ENCODE measurements around the gene SCNN1B. TPM values are rescaled to one million over a fixed set of nuclear protein-coding genes. Genes with fewer than 3 reads are reported as not detected.

SCNN1B gene
- total RNA-seq, 4 donors from 2014 or later = 8.1 to 30.5 (median 11.9) TPM

DNA sequence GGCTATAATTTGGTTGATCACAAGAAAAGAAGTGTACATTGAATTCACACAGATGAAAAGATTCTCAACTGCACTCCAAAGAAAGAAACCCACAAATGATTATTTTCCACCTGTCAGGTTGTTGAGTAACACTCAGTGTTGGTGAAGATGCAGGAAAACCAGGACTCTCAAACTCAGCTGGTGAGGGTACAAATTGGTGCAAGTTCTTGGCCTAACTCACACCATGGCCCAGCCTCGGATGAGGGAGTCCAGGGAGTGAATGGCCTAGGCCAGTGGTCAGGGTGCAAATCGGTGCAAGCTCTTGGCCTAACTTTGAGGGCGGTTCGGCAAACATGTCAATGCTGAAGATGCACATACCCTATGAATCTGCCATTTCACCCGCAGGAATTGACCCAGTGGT lies 8.6 kb downstream of the SCNN1B start:
- 94 to 95% methylated on average over 5 of the region's 5 CpGs for WGBS, 2 donors
- intact Hi-C loops (cut with DNase I) = no loop called here
- Histone ChIP-seq H3K36me3 (no peaks in the 10 kb centered on the region), H3K4me3 (replicated peaks in 1 of 3) (no peak overlapping the region), H3K4me1 (no peaks in the 10 kb centered on the region), H3K27ac (no peak overlapping the region), H3K27me3 (no peaks in the 10 kb centered on the region), H3K9me3 (no peaks in the 10 kb centered on the region)
- TF ChIP-seq, protein P1, sequence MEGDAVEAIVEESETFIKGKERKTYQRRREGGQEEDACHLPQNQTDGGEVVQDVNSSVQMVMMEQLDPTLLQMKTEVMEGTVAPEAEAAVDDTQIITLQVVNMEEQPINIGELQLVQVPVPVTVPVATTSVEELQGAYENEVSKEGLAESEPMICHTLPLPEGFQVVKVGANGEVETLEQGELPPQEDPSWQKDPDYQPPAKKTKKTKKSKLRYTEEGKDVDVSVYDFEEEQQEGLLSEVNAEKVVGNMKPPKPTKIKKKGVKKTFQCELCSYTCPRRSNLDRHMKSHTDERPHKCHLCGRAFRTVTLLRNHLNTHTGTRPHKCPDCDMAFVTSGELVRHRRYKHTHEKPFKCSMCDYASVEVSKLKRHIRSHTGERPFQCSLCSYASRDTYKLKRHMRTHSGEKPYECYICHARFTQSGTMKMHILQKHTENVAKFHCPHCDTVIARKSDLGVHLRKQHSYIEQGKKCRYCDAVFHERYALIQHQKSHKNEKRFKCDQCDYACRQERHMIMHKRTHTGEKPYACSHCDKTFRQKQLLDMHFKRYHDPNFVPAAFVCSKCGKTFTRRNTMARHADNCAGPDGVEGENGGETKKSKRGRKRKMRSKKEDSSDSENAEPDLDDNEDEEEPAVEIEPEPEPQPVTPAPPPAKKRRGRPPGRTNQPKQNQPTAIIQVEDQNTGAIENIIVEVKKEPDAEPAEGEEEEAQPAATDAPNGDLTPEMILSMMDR (IDR thresholded peaks at IDR 0.05) = no peak
- no peak for TF ChIP-seq POLR2A (IDR thresholded peaks at IDR 0.05)
- no peak for DNase-seq

GRCh38 chr16:23316232-23316631 lies 14.1 kb downstream of the SCNN1B start:
- H3K36me3 ChIP-seq = no peaks in the 10 kb centered on the region
- TF ChIP-seq, protein P1 (IDR thresholded peaks at IDR 0.05) = no peak
- no peak for TF ChIP-seq POLR2A (IDR thresholded peaks at IDR 0.05)
- no peak overlapping the region for H3K4me3 ChIP-seq (replicated peaks in 1 of 3)
- no peaks in the 10 kb centered on the region for H3K9me3 ChIP-seq
- WGBS, 2 donors = 86 to 97% methylated on average over 2 of the region's 2 CpGs
- DNase-seq = no peak
- no peaks in the 10 kb centered on the region for H3K27me3 ChIP-seq
- no peak overlapping the region for H3K27ac ChIP-seq
- peaks cover 14 to 41% of the 10 kb centered on the region in 2 donors for H3K4me1 ChIP-seq
- intact Hi-C loops (cut with DNase I) = loop anchor here (5.0 kb wide), 1 partner anchor 111 kb away; no protein-coding TSS in a partner anchor

GRCh38 chr16:23316634-23317265 lies 14.6 kb downstream of the SCNN1B start:
- TF ChIP-seq POLR2A (IDR thresholded peaks at IDR 0.05) = no peak
- TF ChIP-seq, protein P1 (IDR thresholded peaks at IDR 0.05) = no peak
- Histone ChIP-seq H3K27ac (peak overlapping the region in 1 of 3 donors; percentile 52), H3K4me3 (replicated peaks in 1 of 3) (no peak overlapping the region), H3K36me3 (no peaks in the 10 kb centered on the region), H3K27me3 (no peaks in the 10 kb centered on the region), H3K9me3 (no peaks in the 10 kb centered on the region), H3K4me1 (peaks cover 14 to 44% of the 10 kb centered on the region in 2 donors)
- intact Hi-C loops (cut with DNase I) = loop anchor here (5.0 kb wide), 1 partner anchor 111 kb away; no protein-coding TSS in a partner anchor
- 71 to 78% methylated on average over 2 of the region's 2 CpGs for WGBS, 2 donors
- DNase-seq = no peak

DNA sequence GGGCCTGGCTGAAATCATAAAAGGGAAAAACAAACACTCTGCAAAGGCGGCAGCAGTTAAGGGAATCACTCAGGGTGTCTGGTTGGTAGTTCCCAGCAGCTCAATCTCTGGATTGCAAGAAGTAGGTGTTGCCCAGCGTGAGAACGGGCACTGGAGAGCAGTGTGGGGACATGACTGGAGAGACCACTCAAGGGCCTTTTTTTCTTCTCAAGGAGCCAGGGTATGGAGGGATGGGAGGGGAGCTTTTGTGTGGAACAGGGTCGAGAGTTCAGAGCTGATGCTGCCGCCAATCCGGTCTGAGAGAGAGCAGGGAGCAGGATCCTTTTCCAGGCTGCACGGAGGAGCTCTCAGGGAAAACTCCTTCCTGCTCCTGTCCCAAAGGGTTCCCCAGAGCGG lies 15.2 kb downstream of the SCNN1B start:
- whole genome bisulfite sequencing, 2 donors = 17 to 31% methylated on average over 8 of the region's 8 CpGs
- Histone ChIP-seq H3K4me1 (peaks cover 14 to 44% of the 10 kb centered on the region in 2 donors), H3K27me3 (no peaks in the 10 kb centered on the region), H3K9me3 (no peaks in the 10 kb centered on the region), H3K36me3 (no peaks in the 10 kb centered on the region), H3K27ac (peak overlapping the region in 2 of 3 donors; percentile 27 to 52), H3K4me3 (replicated peaks in 1 of 3) (no peak overlapping the region)
- intact Hi-C loops (cut with DNase I) = loop anchor here (5.0 kb wide), 1 partner anchor 110 kb away; no protein-coding TSS in a partner anchor
- DNase-seq = peak; percentile 65
- TF ChIP-seq, protein P1 (IDR thresholded peaks at IDR 0.05) = no peak
- TF ChIP-seq POLR2A (IDR thresholded peaks at IDR 0.05) = no peak

- no peak for TF ChIP-seq POLR2A (IDR thresholded peaks at IDR 0.05)
- TF ChIP-seq, protein P1 (IDR thresholded peaks at IDR 0.05) = no peak
- WGBS, 2 donors = 45 to 55% methylated on average over 2 of the region's 2 CpGs
- no peaks in the 10 kb centered on the region for H3K36me3 ChIP-seq
- no peak for DNase-seq
- intact Hi-C loops (cut with DNase I) = loop anchor here (5.0 kb wide), 1 partner anchor 110 kb away; no protein-coding TSS in a partner anchor
- H3K4me1 ChIP-seq = peaks cover 14 to 44% of the 10 kb centered on the region in 2 donors
- no peaks in the 10 kb centered on the region for H3K27me3 ChIP-seq
- no peaks in the 10 kb centered on the region for H3K9me3 ChIP-seq
- peak overlapping the region in 2 of 3 donors; percentile 27 to 52 for H3K27ac ChIP-seq
- no peak overlapping the region for H3K4me3 ChIP-seq (replicated peaks in 1 of 3)
Observed at GRCh38 chr16:23317751-23318150, 15.6 kb downstream of the SCNN1B start.
